GM23248 (cell line): ENCODE measurements around the gene PARVB. TPM values are rescaled to one million over a fixed set of nuclear protein-coding genes. Genes with fewer than 3 reads are reported as not detected.

ENCODE experiments used
- DNase-seq: peaks from one replicate; pipeline ENCODE4 v3.0.0-alpha.2; 2015
- H2AFZ ChIP-seq: fragments of 200-600 bp; sonication (generic); 2 replicates; pipeline ENCODE4 v1.6.1; 2016; ENCODE audit warnings: antibody characterized with exemption
- H3F3A ChIP-seq: fragments of 200-600 bp; sonication (generic); 2 replicates; pipeline ENCODE4 v1.6.1; 2016; ENCODE audit warnings: mild to moderate bottlenecking, antibody characterized with exemption, mixed run types; ENCODE audit not compliant: insufficient read depth
- H3K27ac ChIP-seq: fragments of 200-600 bp; sonication (generic); 2 replicates; pipeline ENCODE4 v1.5.1; 2016; ENCODE audit warnings: mild to moderate bottlenecking
- H3K27me3 ChIP-seq: fragments of 200-600 bp; sonication (generic); replicated peaks from 2 replicates; pipeline ENCODE4 v1.6.1; 2016; ENCODE audit warnings: mild to moderate bottlenecking; ENCODE audit not compliant: insufficient read depth
- H3K36me3 ChIP-seq: fragments of 200-600 bp; sonication (generic); 2 replicates; pipeline ENCODE4 v1.6.1; 2016; ENCODE audit warnings: low read depth, mild to moderate bottlenecking
- H3K4me1 ChIP-seq: fragments of 200-600 bp; sonication (generic); 2 replicates; pipeline ENCODE4 v1.6.1; 2016; ENCODE audit warnings: mild to moderate bottlenecking; ENCODE audit not compliant: insufficient read depth
- H3K4me2 ChIP-seq: fragments of 200-600 bp; sonication (generic); one replicate; pipeline ENCODE4 v1.6.1; 2016; ENCODE audit warnings: mild to moderate bottlenecking; ENCODE audit not compliant: unreplicated experiment
- H3K4me3 ChIP-seq: fragments of 200-600 bp; sonication (generic); 2 replicates; pipeline ENCODE4 v1.5.1; 2016; ENCODE audit warnings: mild to moderate bottlenecking
- H3K79me2 ChIP-seq: fragments of 200-600 bp; sonication (generic); 2 replicates; pipeline ENCODE4 v1.6.1; 2016; ENCODE audit warnings: mild to moderate bottlenecking; ENCODE audit not compliant: insufficient read depth
- H3K9ac ChIP-seq: fragments of 200-600 bp; sonication (generic); 2 replicates; pipeline ENCODE4 v1.6.1; 2016; ENCODE audit warnings: mild to moderate bottlenecking
- H3K9me2 ChIP-seq: fragments of 200-600 bp; sonication (generic); 2 replicates; pipeline ENCODE4 v1.6.1; 2016; ENCODE audit warnings: mixed run types, mild to moderate bottlenecking, moderate library complexity; ENCODE audit not compliant: insufficient read depth
- H3K9me3 ChIP-seq: fragments of 200-600 bp; sonication (generic); one replicate; pipeline ENCODE4 v1.6.1; 2017; ENCODE audit warnings: low read depth
- H4K20me1 ChIP-seq: fragments of 200-600 bp; sonication (generic); 2 replicates; pipeline ENCODE4 v1.6.0; 2016; ENCODE audit not compliant: insufficient read depth
- EZH2 ChIP-seq: fragments of 200-600 bp; sonication (generic); IDR thresholded peaks from 2 replicates; pipeline ENCODE4 v1.6.1; 2018; ENCODE audit warnings: antibody characterized with exemption, mild to moderate bottlenecking; ENCODE audit not compliant: insufficient read depth, poor library complexity, severe bottlenecking
- EZH2phosphoT487 ChIP-seq: fragments of 200-600 bp; sonication (generic); IDR thresholded peaks from 2 replicates; pipeline ENCODE4 v1.6.1; 2018; ENCODE audit warnings: antibody characterized with exemption, moderate library complexity, mild to moderate bottlenecking, low read depth; ENCODE audit not compliant: insufficient read depth
- WGBS, 2 experiments: methylation state at CpG; one replicate each; pipeline ENCODE4 v1.1.6; 2015 to 2017; ENCODE audit warnings: low lambda C conversion rate in 2 of 2, low coverage in 1 of 2; ENCODE audit errors: missing lambda C conversion rate in 2 of 2; 5-methylcytosine and 5-hydroxymethylcytosine counted together
- in situ Hi-C: fragments of 300-500 bp; cut with MboI; formaldehyde crosslinking; loops from 2 replicates; pipeline ENCODE4 v1.15.0; 2020
- polyA plus RNA-seq: library from polyadenylated mRNA; unstranded; fragments of >200 nt; fragmentation: Nextera tagmentation; extraction: Ambion mirVana; gene quantifications from 2 replicates; pipeline ENCODE4 v1.2.1, GENCODE V29; 2016
- total RNA-seq: library from RNA; depleted of rRNA; stranded (reverse); fragments of >200 nt; shearing (Covaris generic); gene quantifications from 2 replicates; pipeline ENCODE4 v1.2.3, GENCODE V29; 2014

The PARVB gene
- total and polyA plus RNA-seq, 2 experiments from 2014 or later = 52.6 to 141 TPM

DNA sequence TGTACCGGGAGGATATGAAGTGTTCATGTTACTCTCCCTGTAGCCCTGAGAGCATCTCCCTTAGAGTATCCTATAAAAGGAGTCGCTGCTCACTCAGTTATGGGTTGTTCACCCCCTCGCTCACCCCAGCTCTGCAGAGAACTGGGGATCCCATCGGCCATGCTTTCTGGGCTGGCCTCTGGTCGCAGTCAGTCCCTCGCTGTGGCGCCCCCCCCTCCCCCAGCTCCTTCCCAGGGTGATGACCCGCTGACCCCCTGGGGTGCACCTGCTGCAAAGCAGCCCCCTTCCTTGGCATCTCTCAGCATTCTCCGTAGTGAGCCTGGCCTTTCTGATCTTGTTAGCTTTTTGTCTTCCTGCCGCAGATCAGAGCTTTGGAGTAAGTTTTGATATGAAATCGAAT, 146.4 kb downstream of the PARVB start:
- Histone ChIP-seq H3K4me2 (no peak overlapping the region), H3K79me2 (no peaks in the 10 kb centered on the region), H3K9me3 (no peaks in the 10 kb centered on the region), H2AFZ (no peak overlapping the region), H3K36me3 (no peaks in the 10 kb centered on the region; the same call in 1 of the 2 replicates), H3K27ac (no peak overlapping the region), H3K9me2 (no peaks in the 10 kb centered on the region), H3F3A (no peaks in the 10 kb centered on the region), H3K4me1 (peaks cover 10% of the 10 kb centered on the region), H4K20me1 (no peaks in the 10 kb centered on the region), H3K4me3 (no peak overlapping the region), H3K27me3 (no peaks in the 10 kb centered on the region), H3K9ac (no peak overlapping the region)
- in situ Hi-C loops = no loop called here
- 86 to 91% methylated on average over 5 to 11 of the region's 11 CpGs for WGBS, 2 experiments
- TF ChIP-seq EZH2phosphoT487 (no peak), EZH2 (no peak)
- no peak for DNase-seq

DNA sequence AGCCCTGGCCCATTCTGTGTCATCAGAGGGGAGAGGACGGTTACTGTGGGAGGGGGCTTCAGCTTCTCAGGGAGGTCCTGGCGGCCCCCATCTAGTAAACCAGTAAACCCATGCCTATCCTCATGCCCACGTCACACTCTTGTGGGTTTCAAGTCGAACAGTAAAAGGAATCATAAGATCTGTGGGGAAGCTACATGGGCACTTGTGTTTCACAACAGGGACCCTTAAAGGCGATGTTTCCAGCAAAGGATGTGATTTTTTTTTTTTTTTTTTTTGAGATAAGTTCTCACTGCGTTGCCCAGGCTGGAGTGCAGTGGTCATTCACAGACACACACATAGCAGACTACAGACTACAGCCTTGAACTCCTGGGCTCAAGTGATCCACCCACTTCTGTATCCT, 147.5 kb downstream of the PARVB start:
- Histone ChIP-seq H3K4me1 (peaks cover 10% of the 10 kb centered on the region), H2AFZ (no peak overlapping the region)
- no peak for DNase-seq

DNA sequence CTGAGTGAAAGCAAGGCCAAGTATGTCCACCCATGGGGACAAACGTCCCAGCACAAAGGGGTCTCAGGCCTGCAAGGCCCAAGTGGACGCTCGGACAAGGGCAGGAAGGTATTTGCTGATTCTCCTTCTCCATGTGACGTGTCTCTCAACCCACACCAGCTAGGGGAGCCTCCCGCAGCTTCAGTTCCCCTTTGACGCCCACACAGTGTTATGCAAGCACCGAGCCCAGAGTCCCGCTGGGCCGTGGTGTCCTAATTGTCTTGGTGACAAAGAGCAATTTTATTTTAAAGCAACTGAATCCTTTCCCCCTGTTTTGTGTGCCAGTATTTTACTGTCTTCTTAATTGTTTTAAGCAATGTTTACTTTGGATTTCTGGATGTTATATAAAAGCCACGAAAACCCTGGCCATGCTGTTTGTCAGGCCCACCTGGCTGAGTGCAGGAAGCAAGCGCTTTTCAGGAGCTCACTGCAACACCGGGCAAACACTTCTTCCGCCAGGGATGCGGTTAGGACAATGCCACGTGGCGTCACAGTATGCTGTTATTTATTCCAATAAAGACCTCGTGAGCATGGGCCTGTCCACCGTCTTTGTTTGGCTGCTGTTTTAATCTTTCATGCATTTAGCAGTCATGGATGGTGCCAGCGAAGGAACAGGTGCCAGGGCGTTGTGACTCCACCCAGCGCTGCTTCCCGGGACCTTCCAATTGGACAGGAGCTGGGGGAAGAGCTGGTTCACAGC, 148.4 kb downstream of the PARVB start:
- WGBS, 2 experiments = 25 to 27% methylated on average over 22 of the region's 22 CpGs
- in situ Hi-C loops = no loop called here
- H3K4me1 ChIP-seq = peaks cover 10% of the 10 kb centered on the region
- no peak for TF ChIP-seq EZH2phosphoT487
- no peak for TF ChIP-seq EZH2
- H3K4me2 ChIP-seq = peak overlapping the region; percentile 44
- no peak overlapping the region for H2AFZ ChIP-seq
- H3K4me3 ChIP-seq = no peak overlapping the region
- no peaks in the 10 kb centered on the region for H3F3A ChIP-seq
- no peak overlapping the region for H3K9ac ChIP-seq
- no peaks in the 10 kb centered on the region for H3K79me2 ChIP-seq
- no peaks in the 10 kb centered on the region for H3K9me2 ChIP-seq
- no peaks in the 10 kb centered on the region for H3K9me3 ChIP-seq
- H3K27ac ChIP-seq = no peak overlapping the region
- no peaks in the 10 kb centered on the region for H3K36me3 ChIP-seq
- H4K20me1 ChIP-seq = no peaks in the 10 kb centered on the region
- H3K27me3 ChIP-seq = no peaks in the 10 kb centered on the region
- DNase-seq = peak; percentile 71

More for the DNA sequence above, 147.5 kb downstream of the PARVB start:
- 85 to 86% methylated on average over 6 of the region's 6 CpGs for WGBS, 2 experiments
- Histone ChIP-seq H3K79me2 (no peaks in the 10 kb centered on the region), H4K20me1 (no peaks in the 10 kb centered on the region), H3K9me2 (no peaks in the 10 kb centered on the region), H3K27me3 (no peaks in the 10 kb centered on the region), H3K9ac (no peak overlapping the region), H3K27ac (no peak overlapping the region), H3K36me3 (no peaks in the 10 kb centered on the region), H3K9me3 (no peaks in the 10 kb centered on the region), H3K4me3 (no peak overlapping the region), H3K4me2 (no peak overlapping the region), H3F3A (no peaks in the 10 kb centered on the region)
- in situ Hi-C loops = no loop called here
- no peak for TF ChIP-seq EZH2phosphoT487
- TF ChIP-seq EZH2 = no peak

DNA sequence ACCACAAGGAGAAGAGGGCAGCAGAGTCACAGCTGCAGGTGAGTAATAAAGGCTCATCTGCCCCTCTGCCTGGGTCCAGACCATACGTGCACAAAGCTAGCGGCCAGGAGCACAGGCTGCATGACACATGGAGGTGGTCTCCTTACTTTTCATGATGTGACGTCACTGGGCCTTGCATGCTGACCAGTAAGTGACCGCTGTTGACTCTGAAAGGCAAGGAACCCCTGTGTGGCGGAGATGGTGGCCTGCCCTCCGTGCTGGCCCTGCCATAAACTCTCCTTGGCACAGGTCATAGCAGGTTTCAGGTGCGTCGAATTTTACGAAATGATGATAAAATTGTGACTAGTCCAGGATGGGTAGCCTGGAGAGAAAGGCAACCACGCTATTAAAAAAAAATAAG, 149.1 kb downstream of the PARVB start:
- Histone ChIP-seq H3K4me2 (no peak overlapping the region), H3K27me3 (no peaks in the 10 kb centered on the region), H3K79me2 (no peaks in the 10 kb centered on the region), H3K4me1 (peaks cover 10% of the 10 kb centered on the region), H3F3A (no peaks in the 10 kb centered on the region), H3K9me3 (no peaks in the 10 kb centered on the region), H3K4me3 (no peak overlapping the region), H3K9ac (no peak overlapping the region), H3K27ac (no peak overlapping the region), H4K20me1 (no peaks in the 10 kb centered on the region), H3K9me2 (no peaks in the 10 kb centered on the region), H3K36me3 (no peaks in the 10 kb centered on the region), H2AFZ (no peak overlapping the region)
- TF ChIP-seq EZH2phosphoT487 = no peak
- no peak for TF ChIP-seq EZH2
- 79 to 81% methylated on average over 10 of the region's 10 CpGs for WGBS, 2 experiments
- in situ Hi-C loops = no loop called here
- DNase-seq = no peak

DNA sequence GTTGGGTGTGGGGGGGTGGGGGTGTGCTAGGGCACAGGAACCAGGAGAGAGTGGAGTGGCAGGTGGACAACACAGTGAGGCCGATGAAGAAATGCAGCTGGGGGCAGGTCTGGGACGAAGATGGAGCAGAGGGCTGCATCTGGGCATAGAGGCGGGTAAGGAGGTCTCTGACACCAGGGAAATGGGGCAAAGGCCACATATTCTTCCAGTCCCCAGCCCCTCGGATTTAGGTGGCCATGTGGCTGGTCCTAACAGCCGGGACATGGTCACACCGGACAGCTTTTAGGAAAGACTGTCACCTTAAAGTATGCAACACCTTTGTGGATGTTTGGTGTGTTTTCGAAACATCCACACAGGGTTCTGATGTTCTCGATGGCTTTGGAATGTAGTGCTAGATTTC, 151.6 kb downstream of the PARVB start:
- no peaks in the 10 kb centered on the region for H3K9me3 ChIP-seq
- H3K27ac ChIP-seq = no peak overlapping the region
- H3K79me2 ChIP-seq = no peaks in the 10 kb centered on the region
- no peak overlapping the region for H2AFZ ChIP-seq
- no peak overlapping the region for H3K4me3 ChIP-seq
- 0 out of 2 replicates have a peak, but pooled peaks cover 8% of the 10 kb centered on the region for H3F3A ChIP-seq
- H3K27me3 ChIP-seq = peaks cover 3% of the 10 kb centered on the region
- no peak for DNase-seq
- H3K4me1 ChIP-seq = peaks cover 10% of the 10 kb centered on the region
- no peaks in the 10 kb centered on the region for H3K9me2 ChIP-seq
- in situ Hi-C loops = no loop called here
- no peak overlapping the region for H3K4me2 ChIP-seq
- TF ChIP-seq EZH2 (no peak), EZH2phosphoT487 (no peak)
- H4K20me1 ChIP-seq = no peaks in the 10 kb centered on the region
- no peak overlapping the region for H3K9ac ChIP-seq
- 84 to 88% methylated on average over 8 of the region's 8 CpGs for WGBS, 2 experiments
- no peaks in the 10 kb centered on the region for H3K36me3 ChIP-seq
